Measurements from ENCODE around the gene CAT. TPM values are rescaled to one million over a fixed set of nuclear protein-coding genes. Genes with fewer than 3 reads are reported as not detected.

Gene CAT
- total and polyA plus RNA-seq, 2 donors (not counting 1 experiment from before 2014, with no cell fraction given) = 93.8 to 113 TPM

GRCh38 chr11:34478845-34479663 lies 40.3 kb downstream of the CAT start:
- no peak overlapping the region for H3K27ac ChIP-seq (ENCODE audit: insufficient read depth, low read length)
- no peak for DNase-seq (ENCODE audit: low read depth in 2 of 2)
- no peak overlapping the region for H3K4me2 ChIP-seq (ENCODE audit: extremely low read depth, insufficient read depth, low read length)
- no peak overlapping the region for H3K4me3 ChIP-seq (replicated peaks in 1 of 4; ENCODE audit: control extremely low read depth in 1 of 4, insufficient read depth in 1 of 4, low read depth in 3 of 4, low read length in 4 of 4)
- no peaks in the 10 kb centered on the region for H3K4me1 ChIP-seq (ENCODE audit: control insufficient read depth, extremely low read depth, insufficient read depth, low read length)
- no peaks in the 10 kb centered on the region for H3K36me3 ChIP-seq (ENCODE audit: control insufficient read depth, insufficient read depth, low read length)
- peaks cover 2% of the 10 kb centered on the region for H3K27me3 ChIP-seq (ENCODE audit: control insufficient read depth, insufficient read depth, low read length)
- no peak overlapping the region for H3K9ac ChIP-seq (ENCODE audit: insufficient read depth, low read length)
- H2AFZ ChIP-seq (ENCODE audit: low read length) = no peak overlapping the region
- no peak for TF ChIP-seq EZH2 (IDR thresholded peaks at IDR 0.05; ENCODE audit: low read length, missing control alignments)
- H3K9me3 ChIP-seq (ENCODE audit: control insufficient read depth, insufficient read depth, low read depth, low read length) = no peaks in the 10 kb centered on the region
- H3K79me2 ChIP-seq (ENCODE audit: control insufficient read depth, insufficient read depth, low read length) = no peaks in the 10 kb centered on the region
- no peaks in the 10 kb centered on the region for H4K20me1 ChIP-seq (ENCODE audit: control insufficient read depth, extremely low read depth, insufficient read depth, low read length)

GRCh38 chr11:34480314-34480713 lies 41.6 kb downstream of the CAT start:
- H3K27me3 ChIP-seq (ENCODE audit: control insufficient read depth, insufficient read depth, low read length) = peaks cover 2% of the 10 kb centered on the region

GRCh38 chr11:34481307-34481706 lies 42.6 kb downstream of the CAT start:
- Histone ChIP-seq H3K27ac (ENCODE audit: insufficient read depth, low read length) (no peak overlapping the region), H3K4me3 (replicated peaks in 1 of 4; ENCODE audit: control extremely low read depth in 1 of 4, insufficient read depth in 1 of 4, low read depth in 3 of 4, low read length in 4 of 4) (no peak overlapping the region), H3K9ac (ENCODE audit: insufficient read depth, low read length) (no peak overlapping the region), H3K27me3 (ENCODE audit: control insufficient read depth, insufficient read depth, low read length) (peaks cover 2% of the 10 kb centered on the region), H3K9me3 (ENCODE audit: control insufficient read depth, insufficient read depth, low read depth, low read length) (no peaks in the 10 kb centered on the region), H2AFZ (ENCODE audit: low read length) (no peak overlapping the region), H3K79me2 (ENCODE audit: control insufficient read depth, insufficient read depth, low read length) (no peaks in the 10 kb centered on the region), H4K20me1 (ENCODE audit: control insufficient read depth, extremely low read depth, insufficient read depth, low read length) (no peaks in the 10 kb centered on the region), H3K4me1 (ENCODE audit: control insufficient read depth, extremely low read depth, insufficient read depth, low read length) (no peaks in the 10 kb centered on the region), H3K4me2 (ENCODE audit: extremely low read depth, insufficient read depth, low read length) (no peak overlapping the region), H3K36me3 (ENCODE audit: control insufficient read depth, insufficient read depth, low read length) (no peaks in the 10 kb centered on the region)
- DNase-seq (ENCODE audit: low read depth in 2 of 2) = no peak
- no peak for TF ChIP-seq EZH2 (IDR thresholded peaks at IDR 0.05; ENCODE audit: low read length, missing control alignments)
- no peak for TF ChIP-seq CTCF (conservative IDR thresholded peaks at IDR 0.05 in 1 of 2, IDR thresholded peaks at IDR 0.05 in 1 of 2; ENCODE audit: low read depth in 1 of 2, low read length in 2 of 2)

More at GRCh38 chr11:34480314-34480713, 41.6 kb downstream of the CAT start:
- Histone ChIP-seq H3K4me2 (ENCODE audit: extremely low read depth, insufficient read depth, low read length) (no peak overlapping the region), H3K36me3 (ENCODE audit: control insufficient read depth, insufficient read depth, low read length) (no peaks in the 10 kb centered on the region), H3K4me3 (replicated peaks in 1 of 4; ENCODE audit: control extremely low read depth in 1 of 4, insufficient read depth in 1 of 4, low read depth in 3 of 4, low read length in 4 of 4) (no peak overlapping the region), H4K20me1 (ENCODE audit: control insufficient read depth, extremely low read depth, insufficient read depth, low read length) (no peaks in the 10 kb centered on the region), H3K79me2 (ENCODE audit: control insufficient read depth, insufficient read depth, low read length) (no peaks in the 10 kb centered on the region), H3K9me3 (ENCODE audit: control insufficient read depth, insufficient read depth, low read depth, low read length) (no peaks in the 10 kb centered on the region), H3K9ac (ENCODE audit: insufficient read depth, low read length) (no peak overlapping the region), H2AFZ (ENCODE audit: low read length) (no peak overlapping the region), H3K27ac (ENCODE audit: insufficient read depth, low read length) (no peak overlapping the region), H3K4me1 (ENCODE audit: control insufficient read depth, extremely low read depth, insufficient read depth, low read length) (no peaks in the 10 kb centered on the region)
- TF ChIP-seq CTCF (conservative IDR thresholded peaks at IDR 0.05 in 1 of 2, IDR thresholded peaks at IDR 0.05 in 1 of 2; ENCODE audit: low read depth in 1 of 2, low read length in 2 of 2) = no peak
- TF ChIP-seq EZH2 (IDR thresholded peaks at IDR 0.05; ENCODE audit: low read length, missing control alignments) = no peak
- DNase-seq (ENCODE audit: low read depth in 2 of 2) = peak in 1 of 2 donors; percentile 74

All from fibroblast of lung (primary cell).